Osteoblast (primary cell): ENCODE results near the gene ZNF750. TPM values are rescaled to one million over a fixed set of nuclear protein-coding genes. Genes with fewer than 3 reads are reported as not detected.

ENCODE experiments used
- DNase-seq: peaks from one replicate; pipeline ENCODE4 v3.0.0; 2011; ENCODE audit warnings: low spot score, mixed read lengths; ENCODE audit not compliant: insufficient read length; ENCODE audit errors: missing footprints
- H2AFZ ChIP-seq: 2 replicates; pipeline ENCODE4 v1.6.0; 2011; ENCODE audit warnings: mild to moderate bottlenecking, low read length
- H3K27ac ChIP-seq: 2 replicates; pipeline ENCODE4 v1.5.1; 2011; ENCODE audit warnings: mild to moderate bottlenecking, low read depth, low read length, moderate library complexity
- H3K27me3 ChIP-seq: 2 replicates; pipeline ENCODE4 v1.6.0; 2012; ENCODE audit warnings: mild to moderate bottlenecking, control low read depth, inconsistent platforms, low read length, moderate library complexity; ENCODE audit not compliant: insufficient read depth
- H3K36me3 ChIP-seq: 2 replicates; pipeline ENCODE4 v1.5.1; 2011; ENCODE audit warnings: mild to moderate bottlenecking, low read length, control low read depth, moderate library complexity; ENCODE audit not compliant: insufficient read depth
- H3K4me1 ChIP-seq: 2 replicates; pipeline ENCODE4 v1.5.1; 2011; ENCODE audit warnings: mild to moderate bottlenecking, low read length, control low read depth, moderate library complexity; ENCODE audit not compliant: insufficient read depth
- H3K4me2 ChIP-seq: 2 replicates; pipeline ENCODE4 v1.6.0; 2011; ENCODE audit warnings: mild to moderate bottlenecking, low read length; ENCODE audit not compliant: insufficient read depth
- H3K4me3 ChIP-seq: fragments of 200-600 bp; sonication (generic); 3 replicates; pipeline ENCODE4 v1.5.1; 2012; ENCODE audit warnings: mild to moderate bottlenecking, low read length, inconsistent platforms; ENCODE audit not compliant: insufficient read depth
- H3K79me2 ChIP-seq: 2 replicates; pipeline ENCODE4 v1.6.0; 2012; ENCODE audit warnings: mild to moderate bottlenecking, low read length, control low read depth, inconsistent platforms; ENCODE audit not compliant: insufficient read depth
- H3K9me3 ChIP-seq: 2 replicates; pipeline ENCODE4 v1.5.1; 2011; ENCODE audit warnings: low read depth, low read length, control low read depth
- H4K20me1 ChIP-seq: 2 replicates; pipeline ENCODE4 v1.6.0; 2012; ENCODE audit warnings: mild to moderate bottlenecking, low read length, control low read depth; ENCODE audit not compliant: insufficient read depth
- total RNA-seq: library from RNA; depleted of rRNA; stranded (reverse); fragments of >200 nt; gene quantifications from 2 replicates; pipeline ENCODE4 v1.2.3, GENCODE V29; 2012
- TF ChIP-seq, protein P1 (sequence below): IDR thresholded peaks from 2 replicates; pipeline ENCODE4 v1.5.1; 2011; ENCODE audit warnings: mild to moderate bottlenecking, low read depth, low read length, moderate library complexity; ENCODE audit errors: extremely low read depth

Gene ZNF750
- total RNA-seq, 1 donor = not detected

DNA sequence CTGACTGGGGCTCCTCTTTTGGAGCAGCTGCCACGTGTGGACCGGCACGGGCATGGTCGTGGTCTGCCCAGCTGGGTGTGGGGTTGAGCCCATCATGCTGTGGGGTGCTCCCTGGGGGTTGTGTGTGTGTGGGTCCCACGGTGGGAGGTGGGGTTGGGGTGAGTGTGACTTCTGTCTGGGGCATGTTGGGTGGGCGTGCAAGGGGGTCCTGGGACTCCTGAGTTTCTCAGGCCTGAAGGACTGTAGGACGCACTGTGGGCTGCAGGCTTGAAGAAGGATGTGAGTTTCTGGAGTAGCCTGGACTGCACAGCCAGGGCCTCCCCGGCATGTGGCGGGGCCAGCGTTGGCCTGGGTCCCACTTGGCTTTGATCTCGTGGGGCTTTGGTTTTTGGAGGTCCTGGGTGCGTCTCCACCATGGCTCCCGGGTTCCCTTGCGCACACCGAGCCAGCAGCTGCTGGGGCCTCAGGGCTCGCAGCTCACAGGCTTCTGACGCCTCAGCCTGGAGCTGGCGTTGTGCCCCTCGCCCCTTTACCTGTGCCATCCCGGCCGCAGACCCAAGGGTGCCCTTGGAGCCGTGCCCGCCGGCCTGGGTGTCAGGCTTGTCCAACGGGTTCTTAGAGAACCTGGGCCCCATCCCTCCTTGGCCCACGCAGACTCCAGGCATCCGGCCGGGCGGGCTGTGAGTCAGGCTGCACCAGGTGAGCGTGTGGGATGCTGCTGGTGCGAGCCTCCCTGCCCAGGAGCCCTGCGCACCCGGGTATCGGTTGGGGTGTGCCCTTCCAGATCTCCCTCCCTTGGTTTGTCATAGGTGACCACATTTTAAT is 34.4 kb upstream of the ZNF750 start:
- Histone ChIP-seq H3K79me2 (peaks cover 7% of the 10 kb centered on the region), H3K27me3 (no peaks in the 10 kb centered on the region), H3K4me1 (peaks cover 9% of the 10 kb centered on the region), H4K20me1 (peaks cover 3% of the 10 kb centered on the region), H3K27ac (no peak overlapping the region), H3K36me3 (peaks cover 11% of the 10 kb centered on the region), H3K4me2 (no peak overlapping the region), H3K9me3 (no peaks in the 10 kb centered on the region), H2AFZ (no peak overlapping the region), H3K4me3 (no peak overlapping the region)
- no peak for DNase-seq
- TF ChIP-seq, protein P1, sequence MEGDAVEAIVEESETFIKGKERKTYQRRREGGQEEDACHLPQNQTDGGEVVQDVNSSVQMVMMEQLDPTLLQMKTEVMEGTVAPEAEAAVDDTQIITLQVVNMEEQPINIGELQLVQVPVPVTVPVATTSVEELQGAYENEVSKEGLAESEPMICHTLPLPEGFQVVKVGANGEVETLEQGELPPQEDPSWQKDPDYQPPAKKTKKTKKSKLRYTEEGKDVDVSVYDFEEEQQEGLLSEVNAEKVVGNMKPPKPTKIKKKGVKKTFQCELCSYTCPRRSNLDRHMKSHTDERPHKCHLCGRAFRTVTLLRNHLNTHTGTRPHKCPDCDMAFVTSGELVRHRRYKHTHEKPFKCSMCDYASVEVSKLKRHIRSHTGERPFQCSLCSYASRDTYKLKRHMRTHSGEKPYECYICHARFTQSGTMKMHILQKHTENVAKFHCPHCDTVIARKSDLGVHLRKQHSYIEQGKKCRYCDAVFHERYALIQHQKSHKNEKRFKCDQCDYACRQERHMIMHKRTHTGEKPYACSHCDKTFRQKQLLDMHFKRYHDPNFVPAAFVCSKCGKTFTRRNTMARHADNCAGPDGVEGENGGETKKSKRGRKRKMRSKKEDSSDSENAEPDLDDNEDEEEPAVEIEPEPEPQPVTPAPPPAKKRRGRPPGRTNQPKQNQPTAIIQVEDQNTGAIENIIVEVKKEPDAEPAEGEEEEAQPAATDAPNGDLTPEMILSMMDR = no peak

DNA sequence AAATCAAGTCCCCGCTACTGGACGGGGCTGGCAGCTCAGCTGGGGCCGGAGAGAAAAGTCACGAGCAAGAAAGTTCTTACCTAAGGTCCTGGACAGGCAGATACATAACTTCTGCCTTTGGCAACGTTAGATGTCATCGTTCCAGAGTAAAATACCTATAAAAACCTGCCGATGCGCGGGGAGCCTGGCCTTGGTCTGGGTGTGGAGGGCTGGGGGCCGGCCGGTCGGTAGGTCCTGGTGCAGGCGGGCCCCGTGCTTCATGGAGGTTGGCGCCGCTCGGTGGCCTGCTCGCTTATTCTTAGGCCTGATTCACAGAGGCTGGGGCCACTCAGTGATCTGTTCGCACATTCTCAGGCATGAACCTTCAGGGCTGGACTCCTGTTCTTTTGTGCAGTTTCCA is 33.7 kb upstream of the ZNF750 start:
- Histone ChIP-seq H3K9me3 (no peaks in the 10 kb centered on the region), H4K20me1 (peaks cover under 1% of the 10 kb centered on the region), H3K27me3 (no peaks in the 10 kb centered on the region), H3K27ac (no peak overlapping the region), H2AFZ (no peak overlapping the region), H3K4me2 (no peak overlapping the region), H3K36me3 (peaks cover 11% of the 10 kb centered on the region), H3K4me3 (no peak overlapping the region), H3K4me1 (peaks cover 9% of the 10 kb centered on the region), H3K79me2 (peaks cover 7% of the 10 kb centered on the region)
- no peak for DNase-seq
- TF ChIP-seq, protein P1 = no peak

DNA sequence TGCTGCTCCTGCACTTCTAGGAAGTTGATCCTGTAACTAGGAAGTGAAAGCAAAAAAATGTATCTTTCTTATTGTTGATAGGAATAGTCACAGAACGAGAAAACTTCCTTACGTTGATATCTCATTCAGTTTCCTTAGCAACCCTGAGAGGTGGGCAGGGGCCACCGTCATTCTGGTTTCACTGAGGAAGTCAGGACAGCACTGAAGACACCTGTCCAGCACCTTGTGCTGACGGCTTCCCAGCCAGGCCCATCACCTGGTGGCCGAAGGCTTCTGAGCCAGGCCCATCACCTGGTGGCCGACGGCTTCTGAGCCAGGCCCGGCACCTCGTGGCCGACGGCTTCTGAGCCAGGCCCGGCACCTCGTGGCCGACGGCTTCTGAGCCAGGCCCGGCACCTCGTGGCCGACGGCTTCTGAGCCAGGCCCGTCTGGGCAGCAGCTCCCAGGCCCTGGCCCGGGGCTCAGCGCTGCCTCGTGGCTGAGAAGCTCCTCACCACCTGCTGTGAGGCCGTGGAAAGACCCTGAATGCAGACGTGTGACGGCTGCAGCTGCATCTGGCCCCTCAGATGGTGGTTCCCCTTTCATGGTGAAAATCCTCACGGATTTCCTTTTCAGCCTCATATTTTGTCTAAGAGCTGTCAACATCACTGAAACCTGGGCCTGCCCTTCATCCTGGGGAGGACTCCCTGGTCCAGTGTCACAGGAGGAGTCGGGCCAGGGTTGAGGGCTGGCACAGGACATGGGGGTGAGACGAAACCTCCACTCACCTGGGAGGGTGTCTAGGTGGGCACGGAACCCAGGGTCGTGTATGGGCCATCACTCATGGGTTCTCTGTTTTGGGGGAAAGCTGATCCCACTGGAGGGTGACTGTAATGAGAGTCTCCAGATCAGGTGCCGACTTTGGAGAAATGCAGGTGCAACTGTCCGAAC is 33.0 kb upstream of the ZNF750 start:
- no peak overlapping the region for H3K4me2 ChIP-seq
- H2AFZ ChIP-seq = no peak overlapping the region
- peaks cover 9% of the 10 kb centered on the region for H3K4me1 ChIP-seq
- no peak overlapping the region for H3K27ac ChIP-seq
- no peaks in the 10 kb centered on the region for H4K20me1 ChIP-seq
- H3K36me3 ChIP-seq = peaks cover 11% of the 10 kb centered on the region
- peaks cover 6% of the 10 kb centered on the region for H3K79me2 ChIP-seq
- no peak for DNase-seq
- H3K27me3 ChIP-seq = no peaks in the 10 kb centered on the region
- TF ChIP-seq, protein P1 = no peak
- no peaks in the 10 kb centered on the region for H3K9me3 ChIP-seq
- no peak overlapping the region for H3K4me3 ChIP-seq
